ENCODE measurements around the gene TAF1A.
A peak's percentile ranks its signal among the peaks of the same experiment; 100 is the strongest.

TAF1A gene

DNA sequence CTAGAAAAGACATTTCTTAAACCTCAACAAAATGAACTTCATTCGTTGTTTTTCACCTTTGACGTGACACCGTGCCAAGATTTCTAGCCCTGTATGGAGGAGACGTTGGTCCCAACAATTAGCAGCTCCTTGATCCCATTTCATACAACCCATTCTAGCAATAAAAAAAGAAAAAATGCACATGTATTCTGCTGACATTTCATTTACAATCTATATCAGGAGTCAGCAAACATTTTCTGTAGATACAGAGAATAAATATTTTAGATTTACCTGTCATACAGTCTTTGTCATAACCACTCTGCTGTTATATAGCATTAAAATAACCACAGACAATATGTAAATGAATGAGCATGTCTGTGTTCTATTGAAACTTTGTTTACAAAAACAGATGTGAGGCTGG lies 7.0 kb upstream of the TAF1A start:
- DNase-seq (ENCODE audit: low read depth): no peak

GRCh38 chr1:222594789-222595188 lies 5.1 kb upstream of the TAF1A start:
- no peak for DNase-seq (ENCODE audit: low read depth)

- no peak for DNase-seq (ENCODE audit: low read depth)
These were observed 2.4 kb upstream of the TAF1A start for GRCh38 chr1:222592171-222592570.

GRCh38 chr1:222588135-222588534 lies 1.6 kb downstream of the TAF1A start:
- no peak for DNase-seq (ENCODE audit: low read depth)

GRCh38 chr1:222586842-222587241 lies 2.9 kb downstream of the TAF1A start:
- DNase-seq (ENCODE audit: low read depth): no peak

- DNase-seq (ENCODE audit: low read depth): no peak
These were observed 6.7 kb downstream of the TAF1A start for GRCh38 chr1:222583079-222583478.

GRCh38 chr1:222582099-222582774 lies 7.5 kb downstream of the TAF1A start:
- DNase-seq (ENCODE audit: low read depth): peak; percentile 76

GRCh38 chr1:222579316-222579715 lies 10.4 kb downstream of the TAF1A start:
- no peak for DNase-seq (ENCODE audit: low read depth)

DNA sequence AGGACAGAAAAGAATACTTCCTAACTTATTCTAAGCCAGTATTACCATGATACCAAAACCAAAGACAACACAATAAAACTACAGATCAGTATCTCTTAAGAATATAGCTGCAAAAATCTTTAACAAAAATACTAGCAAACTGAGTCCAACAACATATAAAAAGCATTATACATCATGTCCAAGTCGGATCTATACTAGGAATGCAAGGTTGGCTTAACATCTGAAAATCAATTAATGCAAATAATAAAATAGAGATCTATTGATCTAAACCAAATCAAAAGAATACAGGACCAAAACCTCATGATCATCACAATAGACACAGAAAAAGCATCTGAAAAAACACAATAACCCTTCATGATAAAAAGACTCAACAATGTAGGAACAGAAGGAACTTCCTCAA lies 18.9 kb downstream of the TAF1A start:
- DNase-seq (ENCODE audit: low read depth): no peak

- DNase-seq (ENCODE audit: low read depth): no peak
These were observed 28.1 kb downstream of the TAF1A start for GRCh38 chr1:222561656-222562055.

DNA sequence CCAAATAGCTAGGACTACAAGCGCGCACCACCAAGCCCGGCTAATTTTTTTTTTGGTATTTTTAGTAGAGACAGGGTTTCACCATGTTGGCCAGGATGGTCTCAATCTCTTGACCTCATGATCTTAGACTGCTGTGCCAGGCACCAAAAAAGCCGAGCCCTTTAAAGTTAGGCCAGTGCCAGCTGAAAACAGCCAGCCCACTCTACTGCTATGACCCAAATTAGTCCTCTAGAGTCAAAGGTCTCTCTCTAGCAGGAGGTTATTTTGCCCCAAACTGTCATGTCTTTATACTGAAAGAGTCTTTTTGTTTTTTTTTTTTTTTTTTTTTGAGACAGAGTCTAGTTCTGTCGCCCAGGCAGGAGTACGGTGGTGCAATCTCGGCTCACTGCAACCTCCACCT lies 32.2 kb downstream of the TAF1A start:
- DNase-seq (ENCODE audit: low read depth): no peak

DNA sequence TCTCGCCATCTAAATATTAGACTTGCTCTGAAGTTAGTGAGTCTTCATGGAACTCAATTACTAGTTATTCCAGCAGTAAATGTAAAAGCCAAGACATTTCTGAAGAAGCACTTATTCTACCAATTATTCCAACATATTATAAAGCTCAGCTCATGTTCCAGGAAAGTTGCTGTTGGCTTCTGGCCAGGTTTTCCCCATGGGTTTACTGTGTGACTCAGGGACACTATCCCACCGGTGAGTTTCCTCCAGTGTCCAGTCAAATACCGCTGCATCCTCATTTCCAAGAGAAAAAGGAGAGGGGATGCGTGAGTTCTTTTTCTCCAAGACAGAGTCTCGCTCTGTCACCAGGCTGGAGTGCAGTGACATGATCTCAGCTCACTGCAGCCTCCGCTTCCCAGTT lies 32.6 kb downstream of the TAF1A start:
- no peak for DNase-seq (ENCODE audit: low read depth)

DNA sequence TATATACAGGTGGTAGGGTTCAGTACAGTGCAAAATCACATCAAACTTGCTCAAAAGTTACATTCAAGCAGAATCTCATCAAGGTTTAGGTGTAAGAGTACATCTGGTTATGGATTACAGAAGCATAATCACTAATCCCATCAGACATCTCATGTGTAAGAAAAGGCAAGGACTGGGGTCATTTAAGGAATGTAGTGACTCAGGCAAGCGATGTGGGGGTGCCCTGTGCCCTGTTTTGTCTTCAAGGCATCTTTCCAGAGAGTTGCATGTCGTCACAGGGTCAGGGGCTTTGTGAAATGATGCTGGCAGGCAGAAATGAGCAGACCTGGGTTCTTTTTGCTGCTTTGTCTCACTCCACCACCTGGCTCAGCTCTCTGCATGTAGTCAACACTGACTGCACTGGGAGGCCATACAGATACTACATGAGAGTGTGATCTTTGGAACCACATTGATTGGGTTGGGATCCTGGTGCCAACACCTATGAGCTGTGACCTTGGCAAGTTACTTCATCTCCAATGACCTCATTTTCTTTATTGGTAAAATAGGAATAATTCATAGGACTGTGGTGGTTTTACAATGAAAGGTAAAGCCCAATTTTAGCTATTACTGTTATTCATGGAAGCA lies 33.6 kb downstream of the TAF1A start:
- no peak for DNase-seq (ENCODE audit: low read depth)

DNA sequence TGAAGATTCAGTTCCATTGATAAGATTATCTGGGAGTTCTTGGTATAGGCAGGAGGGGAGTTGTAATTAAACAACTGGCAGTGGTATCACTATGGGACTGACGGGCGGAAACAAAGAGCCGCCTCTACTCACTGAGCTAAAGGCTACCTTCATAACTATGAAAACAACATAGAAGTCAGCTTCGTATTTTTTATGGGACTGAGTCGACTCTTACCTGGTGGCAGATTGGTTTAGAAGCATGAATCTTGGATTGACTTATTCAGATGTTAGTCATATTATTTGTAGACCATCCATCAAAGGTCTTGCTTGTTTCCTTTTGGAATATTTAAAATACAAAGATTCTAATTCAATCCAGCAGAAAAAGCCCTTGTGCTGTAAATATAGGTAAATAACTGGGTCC lies 35.6 kb downstream of the TAF1A start:
- DNase-seq (ENCODE audit: low read depth): no peak

- DNase-seq (ENCODE audit: low read depth): no peak
These were observed 36.9 kb downstream of the TAF1A start for GRCh38 chr1:222552882-222553281.

DNA sequence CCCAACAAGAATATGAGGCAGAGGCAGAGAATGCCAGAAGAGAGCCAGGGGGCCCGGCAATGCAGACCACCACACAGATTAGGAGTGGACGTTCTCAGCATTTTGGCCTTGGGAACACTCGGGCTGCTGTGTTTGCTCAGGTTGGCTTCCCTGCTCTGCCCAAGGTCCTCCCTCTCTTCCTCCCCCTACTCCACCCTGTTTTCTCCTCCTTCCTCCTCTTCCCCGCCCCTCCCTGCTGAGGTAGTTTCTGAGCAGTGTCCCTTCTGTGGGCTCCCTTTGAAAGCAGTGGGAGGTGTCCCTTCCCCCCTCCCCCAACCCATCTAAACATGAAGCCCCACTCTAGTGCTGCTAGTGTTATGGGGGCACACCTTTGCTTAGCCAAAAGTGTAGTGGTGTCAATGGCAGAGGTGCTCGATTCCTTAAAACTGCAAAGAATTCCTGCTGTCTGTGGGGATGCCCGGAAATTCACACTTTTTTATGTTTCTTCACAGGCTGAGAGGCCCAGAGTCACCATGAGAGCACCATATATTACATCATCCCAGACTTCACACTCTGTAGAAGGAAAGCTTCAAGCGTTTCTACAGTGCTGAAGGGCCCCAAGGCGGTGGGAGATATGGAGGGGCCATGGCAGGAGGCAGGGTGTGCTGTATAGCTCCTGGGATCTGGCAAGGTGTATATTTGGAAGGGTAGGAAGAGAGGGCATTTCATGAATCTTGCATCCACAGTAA lies 41.6 kb downstream of the TAF1A start, which contains the start of gene HHIPL2:
Gene HHIPL2, minus strand, starts transcription at position 161 of the 728 bp plus-strand sequence. Its CDS starts 60 bp downstream, at position 101.
- DNase-seq (ENCODE audit: low read depth): no peak

- no peak for DNase-seq (ENCODE audit: low read depth)
These were observed 42.5 kb downstream of the TAF1A start for GRCh38 chr1:222547260-222547614.

- peak; percentile 58 for DNase-seq (ENCODE audit: low read depth)
These were observed 43.0 kb downstream of the TAF1A start for GRCh38 chr1:222546548-222547259.

- no peak for DNase-seq (ENCODE audit: low read depth)
These were observed 43.6 kb downstream of the TAF1A start for GRCh38 chr1:222546091-222546490.

GRCh38 chr1:222543817-222544216 lies 45.9 kb downstream of the TAF1A start:
- DNase-seq (ENCODE audit: low read depth): no peak

DNA sequence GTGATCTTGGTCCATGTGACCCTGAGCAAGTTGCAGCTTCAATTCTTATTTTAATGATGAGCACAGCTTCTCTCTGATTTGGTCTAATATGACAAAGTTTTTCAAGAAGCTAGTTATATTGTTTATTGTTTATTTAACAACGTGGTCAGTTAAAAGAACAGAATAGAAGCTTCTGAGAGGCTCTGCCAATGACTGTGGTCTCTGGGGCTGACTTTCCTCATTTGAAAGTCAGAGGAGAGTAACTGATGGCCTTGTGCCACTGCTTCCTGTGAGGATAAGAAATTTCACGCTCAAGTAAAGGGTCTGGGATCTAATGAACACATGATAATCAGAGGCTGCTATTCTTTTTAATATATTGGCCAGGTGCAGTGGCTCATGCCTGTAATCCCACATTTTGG lies 49.1 kb downstream of the TAF1A start:
- DNase-seq (ENCODE audit: low read depth): no peak

- no peak for DNase-seq (ENCODE audit: low read depth)
These were observed 49.7 kb downstream of the TAF1A start for GRCh38 chr1:222539951-222540597.

All from HS-5 (cell line).